ENCODE data around the gene PPM1D.
"Not testable (repeated sequence)": the region's sequence is repeated elsewhere in the genome, so short reads cannot be mapped to it uniquely, and the experiment has no call there.

DNA sequence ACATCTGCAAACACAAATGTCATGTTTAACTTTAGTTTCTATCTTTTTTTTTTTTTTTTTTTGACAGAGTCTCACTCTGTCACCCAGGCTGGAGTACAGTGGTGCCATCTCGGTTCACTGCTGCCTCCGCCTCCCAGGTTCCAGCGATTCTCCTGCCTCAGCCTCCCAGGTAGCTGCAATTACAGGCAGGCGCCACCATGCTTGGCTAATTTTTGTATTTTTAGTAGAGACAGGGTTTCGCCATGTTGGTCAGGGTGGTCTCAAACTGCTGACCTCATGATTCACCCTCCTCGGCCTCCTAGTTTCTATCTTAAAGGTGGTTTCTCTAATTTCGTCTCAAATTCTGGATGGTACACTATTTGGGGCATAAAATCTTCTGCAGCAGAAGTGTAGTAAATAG is 5.8 kb upstream of the PPM1D start:
- TF ChIP-seq, protein P1, sequence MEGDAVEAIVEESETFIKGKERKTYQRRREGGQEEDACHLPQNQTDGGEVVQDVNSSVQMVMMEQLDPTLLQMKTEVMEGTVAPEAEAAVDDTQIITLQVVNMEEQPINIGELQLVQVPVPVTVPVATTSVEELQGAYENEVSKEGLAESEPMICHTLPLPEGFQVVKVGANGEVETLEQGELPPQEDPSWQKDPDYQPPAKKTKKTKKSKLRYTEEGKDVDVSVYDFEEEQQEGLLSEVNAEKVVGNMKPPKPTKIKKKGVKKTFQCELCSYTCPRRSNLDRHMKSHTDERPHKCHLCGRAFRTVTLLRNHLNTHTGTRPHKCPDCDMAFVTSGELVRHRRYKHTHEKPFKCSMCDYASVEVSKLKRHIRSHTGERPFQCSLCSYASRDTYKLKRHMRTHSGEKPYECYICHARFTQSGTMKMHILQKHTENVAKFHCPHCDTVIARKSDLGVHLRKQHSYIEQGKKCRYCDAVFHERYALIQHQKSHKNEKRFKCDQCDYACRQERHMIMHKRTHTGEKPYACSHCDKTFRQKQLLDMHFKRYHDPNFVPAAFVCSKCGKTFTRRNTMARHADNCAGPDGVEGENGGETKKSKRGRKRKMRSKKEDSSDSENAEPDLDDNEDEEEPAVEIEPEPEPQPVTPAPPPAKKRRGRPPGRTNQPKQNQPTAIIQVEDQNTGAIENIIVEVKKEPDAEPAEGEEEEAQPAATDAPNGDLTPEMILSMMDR (IDR thresholded peaks at IDR 0.05; ENCODE audit: low read depth, low read length), result not testable (repeated sequence)
- not testable (repeated sequence) for TF ChIP-seq EZH2phosphoT487 (IDR thresholded peaks at IDR 0.05; ENCODE audit: low read depth)

Data from OCI-LY3 (cell line).